CD14-positive monocyte (primary cell): ENCODE results near the gene ZFP36. TPM values are rescaled to one million over a fixed set of nuclear protein-coding genes. Genes with fewer than 3 reads are reported as not detected.
A peak's percentile ranks its signal among the peaks of the same experiment; 100 is the strongest.

Source experiments
- DNase-seq, 3 donors: peaks; one replicate each; pipeline ENCODE4 v3.0.0-alpha.2; 2011 to 2022
- H2AFZ ChIP-seq: 2 replicates; pipeline ENCODE4 v1.6.0; 2012; ENCODE audit warnings: mild to moderate bottlenecking, low read depth, low read length, inconsistent platforms; ENCODE audit not compliant: insufficient read depth, poor library complexity, severe bottlenecking
- H3K27ac ChIP-seq, 2 donors: 1 replicate in 1 of 2; 2 replicates in 1 of 2; pipeline ENCODE4 v1.5.1; 2012 to 2013; ENCODE audit warnings: low read length in 2 of 2, control low read depth in 1 of 2, inconsistent platforms in 1 of 2, low read depth in 1 of 2, mild to moderate bottlenecking in 1 of 2
- H3K27me3 ChIP-seq, 2 donors: one replicate each; pipeline versions ENCODE4 v1.6.0 to v1.6.1; 2011 to 2013; ENCODE audit warnings: low read length in 2 of 2; ENCODE audit not compliant: control insufficient read depth in 2 of 2, insufficient read depth in 2 of 2
- H3K36me3 ChIP-seq, 2 donors: replicated peaks in 1 of 2; 1 replicate in 1 of 2; 2 replicates in 1 of 2; pipeline versions ENCODE4 v1.5.1 to v1.6.1; 2012 to 2013; ENCODE audit warnings: low read length in 2 of 2, control low read depth in 1 of 2, inconsistent platforms in 1 of 2, mild to moderate bottlenecking in 1 of 2; ENCODE audit not compliant: insufficient read depth in 2 of 2, control insufficient read depth in 1 of 2
- H3K4me1 ChIP-seq, 2 donors: 1 replicate in 1 of 2; 2 replicates in 1 of 2; pipeline versions ENCODE4 v1.5.1 to v1.6.1; 2012 to 2013; ENCODE audit warnings: low read length in 2 of 2, control low read depth in 1 of 2, inconsistent platforms in 1 of 2, mild to moderate bottlenecking in 1 of 2, moderate library complexity in 1 of 2; ENCODE audit not compliant: insufficient read depth in 2 of 2, control insufficient read depth in 1 of 2
- H3K4me2 ChIP-seq: replicated peaks from 2 replicates; pipeline ENCODE3; 2012; ENCODE audit warnings: low read length, moderate library complexity, mild to moderate bottlenecking; ENCODE audit not compliant: poor library complexity, severe bottlenecking; ENCODE audit errors: extremely low read depth
- H3K4me3 ChIP-seq, 3 experiments: fragments of 200-600 bp in 1 of 3; sonication (generic) in 1 of 3; replicated peaks in 1 of 3; 1 replicate in 2 of 3; 2 replicates in 1 of 3; pipeline ENCODE4 v1.5.1; 2011 to 2013; ENCODE audit warnings: low read length in 3 of 3, mild to moderate bottlenecking in 3 of 3, control low read depth in 2 of 3, low read depth in 2 of 3, inconsistent platforms in 1 of 3, moderate library complexity in 1 of 3
- H3K79me2 ChIP-seq: 2 replicates; pipeline ENCODE4 v1.6.0; 2012; ENCODE audit warnings: mild to moderate bottlenecking, control low read depth, inconsistent platforms, low read length, moderate library complexity; ENCODE audit not compliant: insufficient read depth
- H3K9ac ChIP-seq: 2 replicates; pipeline ENCODE4 v1.6.0; 2017; ENCODE audit warnings: low read length, mild to moderate bottlenecking; ENCODE audit not compliant: insufficient read depth, poor library complexity, severe bottlenecking
- H3K9me3 ChIP-seq, 2 donors: replicated peaks in 1 of 2; 1 replicate in 1 of 2; 2 replicates in 1 of 2; pipeline versions ENCODE4 v1.5.1 to v1.6.1; 2012 to 2013; ENCODE audit warnings: low read length in 2 of 2, control low read depth in 1 of 2; ENCODE audit not compliant: control insufficient read depth in 1 of 2, insufficient read depth in 1 of 2
- H4K20me1 ChIP-seq: 2 replicates; pipeline ENCODE4 v1.6.0; 2012; ENCODE audit warnings: mild to moderate bottlenecking, low read length, control low read depth, moderate library complexity; ENCODE audit not compliant: insufficient read depth
- H3K27ac Mint-ChIP-seq, 7 donors: one replicate each; pipeline ENCODE4 v1.8.0; 2020; ENCODE audit warnings: mild to moderate bottlenecking in 7 of 7, mixed read lengths in 7 of 7, moderate library complexity in 6 of 7, inconsistent platforms in 2 of 7
- H3K27me3 Mint-ChIP-seq, 3 donors: one replicate each; pipeline ENCODE4 v1.8.0; 2021 to 2022; ENCODE audit warnings: low read depth in 3 of 3, mild to moderate bottlenecking in 3 of 3, mixed read lengths in 3 of 3, moderate library complexity in 3 of 3, inconsistent platforms in 1 of 3
- H3K36me3 Mint-ChIP-seq, 2 donors: one replicate each; pipeline ENCODE4 v1.8.0; 2020; ENCODE audit warnings: mixed read lengths in 2 of 2, inconsistent platforms in 1 of 2, mild to moderate bottlenecking in 1 of 2
- H3K4me1 Mint-ChIP-seq: one replicate; pipeline ENCODE4 v1.8.0; 2020; ENCODE audit warnings: mild to moderate bottlenecking, mixed read lengths
- H3K4me3 Mint-ChIP-seq, 2 donors: one replicate each; pipeline ENCODE4 v1.8.0; 2020; ENCODE audit warnings: mild to moderate bottlenecking in 2 of 2, mixed read lengths in 2 of 2, moderate library complexity in 1 of 2
- H3K9me3 Mint-ChIP-seq, 7 donors: one replicate each; pipeline ENCODE4 v1.8.0; 2020 to 2022; ENCODE audit warnings: mixed read lengths in 7 of 7, mild to moderate bottlenecking in 6 of 7, moderate library complexity in 6 of 7, inconsistent platforms in 2 of 7
- CTCF ChIP-seq: fragments of 200-600 bp; IDR thresholded peaks from one replicate; pipeline ENCODE4 v1.8.0; 2022; ENCODE audit warnings: antibody characterized with exemption, mild to moderate bottlenecking
- WGBS: methylation state at CpG from one replicate; pipeline ENCODE4 v1.1.5; 2013; ENCODE audit warnings: missing lambda C conversion rate; ENCODE audit not compliant: insufficient coverage; 5-methylcytosine and 5-hydroxymethylcytosine counted together
- intact Hi-C, 2 donors: fragments of 100-400 bp; cut with micrococcal nuclease; formaldehyde crosslinking; loops; one replicate each; pipeline versions ENCODE4 v1.15.0 to v1.15.1; 2023
- polyA plus RNA-seq, 3 donors: library from polyadenylated mRNA; depleted of rRNA in 1 of 3; unstranded in 2 of 3; stranded (reverse) in 1 of 3; fragments of 300-500 nt in 2 of 3; fragments of >200 nt in 1 of 3; fragmentation: Illumina TruSeq in 2 of 3; gene quantifications; 1 replicate in 2 of 3; 2 replicates in 1 of 3; pipeline ENCODE4 v1.2.3, GENCODE V29; 2012 to 2021

The ZFP36 gene
- polyA plus RNA-seq, 3 donors = 473 to 2,084 (median 632) TPM

GRCh38 chr19:39415111-39416046 is 8.7 kb downstream of the ZFP36 start:
- Histone ChIP-seq H2AFZ (no peak overlapping the region), H3K36me3 (peaks cover 5 to 21% of the 10 kb centered on the region in 2 donors), H3K79me2 (peaks cover 20% of the 10 kb centered on the region), H3K27me3 (no peaks in the 10 kb centered on the region), H3K4me2 (no peak overlapping the region), H3K4me1 (peaks cover 25 to 29% of the 10 kb centered on the region in 2 donors), H4K20me1 (peaks cover 66% of the 10 kb centered on the region), H3K4me3 (peak overlapping the region in 1 of 3 experiments; percentile 96), H3K9me3 (no peaks in the 10 kb centered on the region), H3K9ac (no peak overlapping the region), H3K27ac (no peak overlapping the region)
- DNase-seq = peak in 1 of 3 donors; percentile 46
- H3K27ac Mint-ChIP-seq = peak overlapping the region in 1 of 7 donors; percentile 38
- H3K9me3 Mint-ChIP-seq = peaks cover 0 to 6% (median 3%) of the 10 kb centered on the region in 7 donors
- peaks cover 27% of the 10 kb centered on the region for H3K4me1 Mint-ChIP-seq
- WGBS = 94% methylated on average over 31 of the region's 35 CpGs
- H3K4me3 Mint-ChIP-seq = no peak overlapping the region
- H3K36me3 Mint-ChIP-seq = peaks cover 31 to 46% of the 10 kb centered on the region in 2 donors
- no peak for TF ChIP-seq CTCF
- intact Hi-C loops = no loop called here
- H3K27me3 Mint-ChIP-seq = peaks cover 2 to 18% (median 5%) of the 10 kb centered on the region in 3 donors

GRCh38 chr19:39416152-39417120 is 9.8 kb downstream of the ZFP36 start:
- no peak overlapping the region for H3K9ac ChIP-seq
- intact Hi-C loops = no loop called here
- DNase-seq = peak in 1 of 3 donors; percentile 51
- no peaks in the 10 kb centered on the region for H3K9me3 ChIP-seq
- peaks cover 5 to 31% of the 10 kb centered on the region in 2 donors for H3K36me3 ChIP-seq
- H4K20me1 ChIP-seq = peaks cover 61% of the 10 kb centered on the region
- peaks cover 16 to 18% of the 10 kb centered on the region in 2 donors for H3K4me1 ChIP-seq
- Mint-ChIP-seq H3K9me3 (peaks cover 0 to 6% (median 0%) of the 10 kb centered on the region in 7 donors), H3K27ac (peak overlapping the region in 2 of 7 donors; percentile 13 to 38), H3K4me3 (no peak overlapping the region), H3K4me1 (peaks cover 17% of the 10 kb centered on the region), H3K36me3 (peaks cover 28 to 42% of the 10 kb centered on the region in 2 donors), H3K27me3 (peaks cover 2 to 10% (median 5%) of the 10 kb centered on the region in 3 donors)
- H3K4me2 ChIP-seq = no peak overlapping the region
- peaks cover 10% of the 10 kb centered on the region for H3K79me2 ChIP-seq
- no peak overlapping the region for H3K4me3 ChIP-seq
- no peaks in the 10 kb centered on the region for H3K27me3 ChIP-seq
- WGBS = 80% methylated on average over 14 of the region's 27 CpGs
- TF ChIP-seq CTCF = no peak
- no peak overlapping the region for H2AFZ ChIP-seq
- no peak overlapping the region for H3K27ac ChIP-seq
